MM.1S (cell line): Measurements from ENCODE around the gene MBD5.

Experiments used
- EZH2 ChIP-seq: fragments of 300-600 bp; sonication (generic); optimal IDR thresholded peaks from 2 replicates; pipeline ENCODE3; 2017; ENCODE audit warnings: low read depth, mild to moderate bottlenecking, antibody characterized with exemption, low read length, mixed read lengths
- TF ChIP-seq, protein P1 (sequence below): fragments of 300-600 bp; sonication (generic); IDR thresholded peaks from 2 replicates; pipeline ENCODE4 v1.5.1; 2016; ENCODE audit warnings: antibody characterized with exemption, low read length, mixed read lengths

GRCh38 chr2:148108385-148108784 lies 87.5 kb downstream of the MBD5 start:
- TF ChIP-seq EZH2: no peak
- TF ChIP-seq, protein P1, sequence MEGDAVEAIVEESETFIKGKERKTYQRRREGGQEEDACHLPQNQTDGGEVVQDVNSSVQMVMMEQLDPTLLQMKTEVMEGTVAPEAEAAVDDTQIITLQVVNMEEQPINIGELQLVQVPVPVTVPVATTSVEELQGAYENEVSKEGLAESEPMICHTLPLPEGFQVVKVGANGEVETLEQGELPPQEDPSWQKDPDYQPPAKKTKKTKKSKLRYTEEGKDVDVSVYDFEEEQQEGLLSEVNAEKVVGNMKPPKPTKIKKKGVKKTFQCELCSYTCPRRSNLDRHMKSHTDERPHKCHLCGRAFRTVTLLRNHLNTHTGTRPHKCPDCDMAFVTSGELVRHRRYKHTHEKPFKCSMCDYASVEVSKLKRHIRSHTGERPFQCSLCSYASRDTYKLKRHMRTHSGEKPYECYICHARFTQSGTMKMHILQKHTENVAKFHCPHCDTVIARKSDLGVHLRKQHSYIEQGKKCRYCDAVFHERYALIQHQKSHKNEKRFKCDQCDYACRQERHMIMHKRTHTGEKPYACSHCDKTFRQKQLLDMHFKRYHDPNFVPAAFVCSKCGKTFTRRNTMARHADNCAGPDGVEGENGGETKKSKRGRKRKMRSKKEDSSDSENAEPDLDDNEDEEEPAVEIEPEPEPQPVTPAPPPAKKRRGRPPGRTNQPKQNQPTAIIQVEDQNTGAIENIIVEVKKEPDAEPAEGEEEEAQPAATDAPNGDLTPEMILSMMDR: no peak
